CD8-positive, alpha-beta memory T cell (primary cell): ENCODE results near the gene CHST2. TPM values are rescaled to one million over a fixed set of nuclear protein-coding genes. Genes with fewer than 3 reads are reported as not detected.

ENCODE experiments used
- CTCF ChIA-PET: fragments of 350-600 bp; sonication (Branson Sonifier 250); formaldehyde crosslinking; loops from one replicate; lab custom pipeline; 2021; ENCODE audit warnings: antibody characterized with exemption; lab: Charles Lee
- POLR2A ChIA-PET: fragments of 350-600 bp; sonication (Branson Sonifier 250); formaldehyde crosslinking; loops from one replicate; lab custom pipeline; 2021; ENCODE audit warnings: antibody characterized with exemption; lab: Charles Lee
- DNase-seq, 5 donors: peaks; one replicate each; pipeline versions ENCODE4 v3.0.0 to v3.0.0-alpha.2; 2020 to 2022; ENCODE audit warnings: mixed read lengths in 1 of 5
- H3K27ac ChIP-seq: one replicate; pipeline ENCODE4 v1.7.0; 2013; ENCODE audit warnings: low read depth, mild to moderate bottlenecking, low read length, moderate library complexity
- H3K27me3 ChIP-seq: 2 replicates; pipeline ENCODE4 v1.7.0; 2013; ENCODE audit warnings: low read length, mild to moderate bottlenecking; ENCODE audit not compliant: insufficient read depth, poor library complexity, severe bottlenecking
- H3K36me3 ChIP-seq: 2 replicates; pipeline ENCODE4 v1.7.0; 2013; ENCODE audit warnings: mild to moderate bottlenecking, low read length, moderate library complexity; ENCODE audit not compliant: insufficient read depth
- H3K4me1 ChIP-seq: 2 replicates; pipeline ENCODE4 v1.7.0; 2013; ENCODE audit warnings: mild to moderate bottlenecking, low read length, moderate library complexity; ENCODE audit not compliant: insufficient read depth
- H3K4me3 ChIP-seq: 2 replicates; pipeline ENCODE4 v1.7.0; 2013; ENCODE audit warnings: mild to moderate bottlenecking, low read length
- H3K9me3 ChIP-seq: 2 replicates; pipeline ENCODE4 v1.7.0; 2013; ENCODE audit warnings: mild to moderate bottlenecking, low read length
- H3K27ac Mint-ChIP-seq, 8 donors: one replicate each; pipeline ENCODE4 v1.8.0; 2020 to 2021; ENCODE audit warnings: mixed read lengths in 8 of 8, mild to moderate bottlenecking in 6 of 8, inconsistent platforms in 3 of 8, moderate library complexity in 3 of 8
- H3K27me3 Mint-ChIP-seq, 2 donors: one replicate each; pipeline ENCODE4 v1.8.0; 2020 to 2021; ENCODE audit warnings: mixed read lengths in 2 of 2, mild to moderate bottlenecking in 1 of 2, moderate library complexity in 1 of 2
- H3K36me3 Mint-ChIP-seq, 3 donors: one replicate each; pipeline ENCODE4 v1.8.0; 2020 to 2021; ENCODE audit warnings: mixed read lengths in 3 of 3, inconsistent platforms in 1 of 3, mild to moderate bottlenecking in 1 of 3
- H3K4me1 Mint-ChIP-seq, 3 donors: one replicate each; pipeline ENCODE4 v1.8.0; 2020 to 2021; ENCODE audit warnings: mixed read lengths in 3 of 3, inconsistent platforms in 1 of 3, mild to moderate bottlenecking in 1 of 3
- H3K4me3 Mint-ChIP-seq, 7 donors: one replicate each; pipeline ENCODE4 v1.8.0; 2020 to 2021; ENCODE audit warnings: mixed read lengths in 7 of 7, mild to moderate bottlenecking in 6 of 7, moderate library complexity in 4 of 7, inconsistent platforms in 2 of 7
- H3K9me3 Mint-ChIP-seq, 5 donors: one replicate each; pipeline ENCODE4 v1.8.0; 2020 to 2022; ENCODE audit warnings: mixed read lengths in 5 of 5, mild to moderate bottlenecking in 3 of 5, moderate library complexity in 2 of 5, inconsistent platforms in 1 of 5
- polyA plus RNA-seq: library from polyadenylated mRNA; unstranded; fragments of 300-500 nt; fragmentation: Illumina TruSeq; gene quantifications from one replicate; pipeline ENCODE4 v1.2.3, GENCODE V29; 2021
- total RNA-seq, 2 experiments: library from RNA; stranded (reverse); gene quantifications; one replicate each; pipeline ENCODE4 v1.2.3, GENCODE V29; 2021

The CHST2 gene
- total and polyA plus RNA-seq, 3 experiments from 2014 or later, result 2.9 to 6.2 (median 3.0) TPM

DNA sequence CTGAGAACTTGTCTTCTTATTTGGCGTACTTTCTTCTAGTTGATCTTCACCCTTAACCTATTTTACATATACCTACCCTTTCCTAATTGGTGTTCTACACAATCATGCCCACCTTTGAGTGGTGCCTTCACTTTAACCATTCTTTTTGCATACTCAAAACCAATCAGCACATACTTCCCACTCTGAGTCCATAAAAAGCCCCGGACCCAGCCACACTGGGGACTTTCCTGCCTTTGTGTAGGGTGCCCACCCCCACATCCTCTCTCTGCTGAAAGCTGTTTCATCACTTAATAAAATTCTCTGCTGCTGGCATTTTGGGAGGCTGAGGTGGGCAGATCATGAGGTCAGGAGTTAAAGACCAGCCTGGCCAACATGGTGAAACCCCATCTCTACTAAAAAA is 15.9 kb upstream of the CHST2 start:
- H3K27ac ChIP-seq, result no peak overlapping the region
- no peak overlapping the region for H3K4me3 ChIP-seq
- H3K4me3 Mint-ChIP-seq, result no peak overlapping the region
- no peaks in the 10 kb centered on the region for H3K27me3 ChIP-seq
- H3K9me3 Mint-ChIP-seq, result peaks cover 12 to 29% (median 22%) of the 10 kb centered on the region in 5 donors
- no peak for DNase-seq
- no peak overlapping the region for H3K27ac Mint-ChIP-seq
- no peaks in the 10 kb centered on the region for H3K4me1 Mint-ChIP-seq
- POLR2A ChIA-PET, result no interaction called here
- H3K9me3 ChIP-seq, result peaks cover 8% of the 10 kb centered on the region
- peaks cover 17 to 41% of the 10 kb centered on the region in 2 donors for H3K27me3 Mint-ChIP-seq
- H3K4me1 ChIP-seq, result no peaks in the 10 kb centered on the region
- H3K36me3 ChIP-seq, result no peaks in the 10 kb centered on the region
- peaks cover 0 to 23% (median 0%) of the 10 kb centered on the region in 3 donors for H3K36me3 Mint-ChIP-seq
- CTCF ChIA-PET, result no interaction called here

- Histone ChIP-seq H3K27ac (no peak overlapping the region), H3K4me1 (no peaks in the 10 kb centered on the region), H3K9me3 (peaks cover 8% of the 10 kb centered on the region), H3K4me3 (no peak overlapping the region), H3K36me3 (no peaks in the 10 kb centered on the region), H3K27me3 (no peaks in the 10 kb centered on the region)
- H3K36me3 Mint-ChIP-seq, result peaks cover 0 to 23% (median 0%) of the 10 kb centered on the region in 3 donors
- no peak for DNase-seq
- H3K4me1 Mint-ChIP-seq, result no peaks in the 10 kb centered on the region
- ChIA-PET CTCF (no interaction called here), POLR2A (interaction anchor here (0.7 kb wide), 1 partner anchor 65 kb away, joined by 7 read pairs; no protein-coding TSS in a partner anchor)
- peaks cover 12 to 29% (median 22%) of the 10 kb centered on the region in 5 donors for H3K9me3 Mint-ChIP-seq
- no peak overlapping the region for H3K4me3 Mint-ChIP-seq
- H3K27me3 Mint-ChIP-seq, result peaks cover 17 to 41% of the 10 kb centered on the region in 2 donors
- H3K27ac Mint-ChIP-seq, result no peak overlapping the region
These were observed 14.4 kb upstream of the CHST2 start for GRCh38 chr3:143105170-143105569.

- no peak overlapping the region for H3K4me3 Mint-ChIP-seq
- H3K9me3 ChIP-seq, result peaks cover 6% of the 10 kb centered on the region
- H3K27ac ChIP-seq, result no peak overlapping the region
- no peaks in the 10 kb centered on the region for H3K4me1 Mint-ChIP-seq
- no peak for DNase-seq
- no peaks in the 10 kb centered on the region for H3K4me1 ChIP-seq
- no peak overlapping the region for H3K4me3 ChIP-seq
- peaks cover 16 to 19% of the 10 kb centered on the region in 2 donors for H3K27me3 Mint-ChIP-seq
- H3K27ac Mint-ChIP-seq, result no peak overlapping the region
- ChIA-PET POLR2A (no interaction called here), CTCF (no interaction called here)
- no peaks in the 10 kb centered on the region for H3K27me3 ChIP-seq
- H3K36me3 Mint-ChIP-seq, result peaks cover 0 to 11% (median 0%) of the 10 kb centered on the region in 3 donors
- H3K9me3 Mint-ChIP-seq, result peaks cover 5 to 17% (median 13%) of the 10 kb centered on the region in 5 donors
- H3K36me3 ChIP-seq, result no peaks in the 10 kb centered on the region
These were observed 9.7 kb upstream of the CHST2 start for GRCh38 chr3:143109861-143110260.

GRCh38 chr3:143110371-143110770 is 9.2 kb upstream of the CHST2 start:
- Mint-ChIP-seq H3K36me3 (peaks cover 0 to 9% (median 0%) of the 10 kb centered on the region in 3 donors), H3K27me3 (peaks cover 11 to 16% of the 10 kb centered on the region in 2 donors), H3K4me1 (no peaks in the 10 kb centered on the region), H3K27ac (no peak overlapping the region), H3K4me3 (no peak overlapping the region), H3K9me3 (peaks cover 0 to 12% (median 9%) of the 10 kb centered on the region in 5 donors)
- H3K9me3 ChIP-seq, result peaks cover under 1% of the 10 kb centered on the region
- DNase-seq, result no peak
- no peak overlapping the region for H3K27ac ChIP-seq
- H3K27me3 ChIP-seq, result no peaks in the 10 kb centered on the region
- H3K4me1 ChIP-seq, result no peaks in the 10 kb centered on the region
- ChIA-PET CTCF (no interaction called here), POLR2A (no interaction called here)
- H3K36me3 ChIP-seq, result no peaks in the 10 kb centered on the region
- no peak overlapping the region for H3K4me3 ChIP-seq

GRCh38 chr3:143118630-143119008 is 952 bp upstream of the CHST2 start:
- Mint-ChIP-seq H3K27ac (peak overlapping the region in 6 of 8 donors; percentile 26 to 82 (median 68)), H3K27me3 (peaks cover 9 to 11% of the 10 kb centered on the region in 2 donors), H3K9me3 (no peaks in the 10 kb centered on the region), H3K4me3 (peak overlapping the region; percentile 83 to 95 (median 89)), H3K4me1 (peaks cover 6 to 28% (median 20%) of the 10 kb centered on the region in 3 donors), H3K36me3 (peaks cover 0 to 7% (median 0%) of the 10 kb centered on the region in 3 donors)
- Histone ChIP-seq H3K9me3 (no peaks in the 10 kb centered on the region), H3K27me3 (no peaks in the 10 kb centered on the region), H3K27ac (peak overlapping the region; percentile 43), H3K4me3 (peak overlapping the region; percentile 87), H3K4me1 (peaks cover 24% of the 10 kb centered on the region), H3K36me3 (no peaks in the 10 kb centered on the region)
- ChIA-PET CTCF (no interaction called here), POLR2A (no interaction called here)
- DNase-seq, result no peak

- POLR2A ChIA-PET, result no interaction called here
- DNase-seq, result peak in 4 of 5 donors; percentile 3 to 55 (median 32)
- Histone ChIP-seq H3K27ac (peak overlapping the region; percentile 12), H3K4me1 (peaks cover 30% of the 10 kb centered on the region), H3K9me3 (no peaks in the 10 kb centered on the region), H3K36me3 (no peaks in the 10 kb centered on the region), H3K4me3 (peak overlapping the region; percentile 65), H3K27me3 (no peaks in the 10 kb centered on the region)
- H3K27ac Mint-ChIP-seq, result peak overlapping the region in 3 of 8 donors; percentile 5 to 54 (median 39)
- peak overlapping the region; percentile 81 to 95 (median 84) for H3K4me3 Mint-ChIP-seq
- peaks cover 0 to 7% (median 0%) of the 10 kb centered on the region in 3 donors for H3K36me3 Mint-ChIP-seq
- no peaks in the 10 kb centered on the region for H3K9me3 Mint-ChIP-seq
- peaks cover 6 to 31% (median 20%) of the 10 kb centered on the region in 3 donors for H3K4me1 Mint-ChIP-seq
- H3K27me3 Mint-ChIP-seq, result peaks cover 5 to 8% of the 10 kb centered on the region in 2 donors
- CTCF ChIA-PET, result interaction anchor here (0.8 to 1.6 kb wide), 2 partner anchors 12 to 852 kb away, joined by 3 to 6 read pairs; partner anchors contain the start of gene DIPK2A
These were observed 574 bp downstream of the CHST2 start for GRCh38 chr3:143119974-143120715.

- Mint-ChIP-seq H3K4me1 (peaks cover 6 to 31% (median 20%) of the 10 kb centered on the region in 3 donors), H3K9me3 (no peaks in the 10 kb centered on the region), H3K27ac (no peak overlapping the region), H3K36me3 (peaks cover 0 to 7% (median 2%) of the 10 kb centered on the region in 3 donors), H3K27me3 (peaks cover 5 to 7% of the 10 kb centered on the region in 2 donors), H3K4me3 (peak overlapping the region; percentile 63 to 83 (median 78))
- Histone ChIP-seq H3K4me3 (peak overlapping the region; percentile 65), H3K9me3 (no peaks in the 10 kb centered on the region), H3K36me3 (no peaks in the 10 kb centered on the region), H3K4me1 (peaks cover 30% of the 10 kb centered on the region), H3K27ac (peak overlapping the region; percentile 12), H3K27me3 (no peaks in the 10 kb centered on the region)
- POLR2A ChIA-PET, result no interaction called here
- DNase-seq, result peak; percentile 3 to 54 (median 35)
- CTCF ChIA-PET, result interaction anchor here (0.8 to 1.6 kb wide), 4 partner anchors 13 to 851 kb away, joined by 3 to 6 read pairs (median 3); partner anchors contain the start of gene DIPK2A
These were observed 1.2 kb downstream of the CHST2 start for GRCh38 chr3:143120716-143121240.
